Sigmoid colon (tissue), 7 donors: ENCODE data around the gene MYCBPAP. TPM values are rescaled to one million over a fixed set of nuclear protein-coding genes. Genes with fewer than 3 reads are reported as not detected.

Experiments
- DNase-seq: peaks from one replicate; pipeline ENCODE4 v3.0.0-alpha.2; 2019
- H3K27ac ChIP-seq, 4 donors: fragments of 200-600 bp; sonication (generic); one replicate each; pipeline ENCODE4 v1.5.1; 2016 to 2019; ENCODE audit warnings: mild to moderate bottlenecking in 1 of 4
- H3K27me3 ChIP-seq, 3 donors: fragments of 200-600 bp; sonication (generic); one replicate each; pipeline ENCODE4 v1.5.1; 2019; ENCODE audit warnings: mild to moderate bottlenecking in 1 of 3
- H3K36me3 ChIP-seq, 4 donors: fragments of 200-600 bp; sonication (generic); one replicate each; pipeline ENCODE4 v1.5.1; 2016 to 2019
- H3K4me1 ChIP-seq, 4 donors: fragments of 200-600 bp; sonication (generic); one replicate each; pipeline ENCODE4 v1.5.1; 2017 to 2019
- H3K4me3 ChIP-seq, 4 donors: fragments of 200-600 bp; sonication (generic); one replicate each; pipeline ENCODE4 v1.5.1; 2017 to 2019; ENCODE audit warnings: mild to moderate bottlenecking in 2 of 4, moderate library complexity in 1 of 4
- H3K9me3 ChIP-seq, 4 donors: fragments of 200-600 bp in 3 of 4; sonication (generic) in 3 of 4; one replicate each; pipeline versions ENCODE4 v1.5.1 to v1.6.1; 2013 to 2019
- EP300 ChIP-seq, 4 donors: sonication (generic); formaldehyde crosslinking; IDR thresholded peaks; one replicate each; pipeline ENCODE4 v1.6.1; 2017; ENCODE audit warnings: antibody characterized with exemption in 4 of 4
- POLR2A ChIP-seq, 2 donors: fragments of 450-650 bp; IDR thresholded peaks; one replicate each; pipeline ENCODE4 v1.6.1; 2016; ENCODE audit warnings: antibody characterized with exemption in 2 of 2, mild to moderate bottlenecking in 2 of 2, moderate library complexity in 2 of 2
- POLR2AphosphoS5 ChIP-seq, 4 donors: sonication (generic); formaldehyde crosslinking; IDR thresholded peaks; one replicate each; pipeline ENCODE4 v1.6.1; 2017; ENCODE audit warnings: antibody characterized with exemption in 4 of 4
- WGBS, 2 donors: extraction: QIAGEN DNeasy Blood & Tissue Kit; methylation state at CpG; one replicate each; pipeline ENCODE4 v1.1.7; 2013; 5-methylcytosine and 5-hydroxymethylcytosine counted together
- intact Hi-C: fragments of 100-400 bp; cut with DNase I; formaldehyde crosslinking; loops from one replicate; pipeline ENCODE4 v1.15.1; 2023
- polyA plus RNA-seq, 3 donors: library from polyadenylated mRNA; stranded (reverse); fragments of 200-250 nt; gene quantifications; one replicate each; pipeline ENCODE4 v1.2.3, GENCODE V29; 2013
- total RNA-seq, 4 donors: library from RNA; depleted of rRNA; stranded (reverse); fragments of >200 nt; gene quantifications; one replicate each; pipeline ENCODE4 v1.1.0, GENCODE V29; 2016
- TF ChIP-seq, protein P1 (sequence below), 4 experiments: fragments of 450-650 bp in 3 of 4; fragments of 200-600 bp in 1 of 4; IDR thresholded peaks; one replicate each; pipeline ENCODE4 v1.5.1; 2016 to 2019; ENCODE audit warnings: antibody characterized with exemption in 4 of 4, mild to moderate bottlenecking in 3 of 4, moderate library complexity in 2 of 4
- donor health status: healthy with polysubstance abuse.
- donor health status: Bipolar disorder and iron deficiency.
- donor health status: healthy.

MYCBPAP gene
- total and polyA plus RNA-seq, 7 donors, result 0.23 to 2.5 (median 1.7) TPM; not detected in 1

DNA sequence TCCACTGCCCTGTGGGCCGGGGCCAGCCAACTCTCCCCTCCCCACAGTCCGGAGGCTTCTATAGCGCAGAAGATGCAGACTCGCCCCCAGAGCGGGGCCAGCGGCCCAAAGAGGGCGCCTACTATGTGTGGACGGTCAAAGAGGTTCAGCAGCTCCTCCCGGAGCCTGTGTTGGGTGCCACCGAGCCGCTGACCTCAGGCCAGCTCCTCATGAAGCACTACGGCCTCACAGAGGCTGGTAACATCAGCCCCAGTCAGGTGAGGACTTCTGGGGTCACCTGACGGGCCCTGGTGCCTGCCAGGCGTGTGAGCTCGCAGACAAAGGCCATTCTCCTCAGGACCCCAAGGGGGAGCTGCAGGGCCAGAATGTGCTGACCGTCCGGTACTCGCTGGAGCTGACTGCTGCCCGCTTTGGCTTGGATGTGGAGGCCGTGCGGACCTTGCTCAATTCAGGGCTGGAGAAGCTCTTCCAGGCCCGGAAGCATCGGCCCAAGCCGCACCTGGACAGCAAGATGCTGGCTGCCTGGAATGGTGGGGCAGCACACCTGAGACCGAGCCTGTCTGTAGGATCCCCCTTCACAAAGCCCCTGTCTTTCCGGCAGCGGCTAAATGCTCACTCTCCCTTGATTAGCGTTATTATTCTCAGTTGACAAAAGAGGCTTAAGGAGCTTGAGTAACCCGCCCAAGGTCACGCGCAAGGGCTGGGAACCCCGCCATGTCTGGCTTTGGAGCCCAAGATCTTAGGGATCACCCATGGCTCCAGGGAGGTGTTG, 42.6 kb downstream of the MYCBPAP start:
- Histone ChIP-seq H3K4me1 (peaks cover 0 to 26% (median 15%) of the 10 kb centered on the region in 4 donors), H3K36me3 (peaks cover 0 to 43% (median 14%) of the 10 kb centered on the region in 4 donors), H3K4me3 (no peak overlapping the region), H3K27ac (peak overlapping the region in 1 of 4 donors; percentile 40), H3K9me3 (no peaks in the 10 kb centered on the region), H3K27me3 (no peaks in the 10 kb centered on the region)
- DNase-seq, result peak; percentile 95
- TF ChIP-seq, protein P1, sequence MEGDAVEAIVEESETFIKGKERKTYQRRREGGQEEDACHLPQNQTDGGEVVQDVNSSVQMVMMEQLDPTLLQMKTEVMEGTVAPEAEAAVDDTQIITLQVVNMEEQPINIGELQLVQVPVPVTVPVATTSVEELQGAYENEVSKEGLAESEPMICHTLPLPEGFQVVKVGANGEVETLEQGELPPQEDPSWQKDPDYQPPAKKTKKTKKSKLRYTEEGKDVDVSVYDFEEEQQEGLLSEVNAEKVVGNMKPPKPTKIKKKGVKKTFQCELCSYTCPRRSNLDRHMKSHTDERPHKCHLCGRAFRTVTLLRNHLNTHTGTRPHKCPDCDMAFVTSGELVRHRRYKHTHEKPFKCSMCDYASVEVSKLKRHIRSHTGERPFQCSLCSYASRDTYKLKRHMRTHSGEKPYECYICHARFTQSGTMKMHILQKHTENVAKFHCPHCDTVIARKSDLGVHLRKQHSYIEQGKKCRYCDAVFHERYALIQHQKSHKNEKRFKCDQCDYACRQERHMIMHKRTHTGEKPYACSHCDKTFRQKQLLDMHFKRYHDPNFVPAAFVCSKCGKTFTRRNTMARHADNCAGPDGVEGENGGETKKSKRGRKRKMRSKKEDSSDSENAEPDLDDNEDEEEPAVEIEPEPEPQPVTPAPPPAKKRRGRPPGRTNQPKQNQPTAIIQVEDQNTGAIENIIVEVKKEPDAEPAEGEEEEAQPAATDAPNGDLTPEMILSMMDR (IDR thresholded peaks at IDR 0.05), result peak; percentile 43 to 83 (median 78)
- TF ChIP-seq POLR2A (IDR thresholded peaks at IDR 0.05) (no peak), EP300 (IDR thresholded peaks at IDR 0.05) (no peak), POLR2AphosphoS5 (IDR thresholded peaks at IDR 0.05) (peak in 2 of 4 donors; percentile 29)
- WGBS, 2 donors, result 61 to 77% methylated on average over 32 of the region's 32 CpGs
- intact Hi-C loops, result no loop called here

DNA sequence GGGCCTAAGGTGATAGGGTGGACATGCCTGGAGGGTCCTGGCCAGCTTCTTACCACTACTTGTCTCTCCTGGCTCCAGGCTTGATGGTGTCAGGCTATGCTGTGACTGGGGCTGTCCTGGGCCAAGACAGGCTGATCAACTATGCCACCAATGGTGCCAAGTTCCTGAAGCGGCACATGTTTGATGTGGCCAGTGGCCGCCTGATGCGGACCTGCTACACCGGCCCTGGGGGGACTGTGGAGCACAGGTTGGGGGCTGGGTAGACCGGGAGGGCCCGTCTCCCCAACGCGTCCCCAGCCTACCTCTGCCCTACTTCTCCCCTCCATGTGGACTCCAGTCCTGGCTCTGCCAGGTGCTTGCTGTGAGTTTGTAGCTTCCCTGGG, 43.2 kb downstream of the MYCBPAP start:
- peaks cover 0 to 26% (median 15%) of the 10 kb centered on the region in 4 donors for H3K4me1 ChIP-seq
- no peaks in the 10 kb centered on the region for H3K9me3 ChIP-seq
- no peak for TF ChIP-seq POLR2A (IDR thresholded peaks at IDR 0.05)
- TF ChIP-seq, protein P1 (IDR thresholded peaks at IDR 0.05), result no peak
- no peak for TF ChIP-seq POLR2AphosphoS5 (IDR thresholded peaks at IDR 0.05)
- no peak for TF ChIP-seq EP300 (IDR thresholded peaks at IDR 0.05)
- H3K27me3 ChIP-seq, result no peaks in the 10 kb centered on the region
- intact Hi-C loops, result no loop called here
- no peak for DNase-seq
- H3K36me3 ChIP-seq, result peaks cover 0 to 49% (median 14%) of the 10 kb centered on the region in 4 donors
- no peak overlapping the region for H3K4me3 ChIP-seq
- WGBS, 2 donors, result 94 to 96% methylated on average over 8 of the region's 8 CpGs
- H3K27ac ChIP-seq, result no peak overlapping the region

DNA sequence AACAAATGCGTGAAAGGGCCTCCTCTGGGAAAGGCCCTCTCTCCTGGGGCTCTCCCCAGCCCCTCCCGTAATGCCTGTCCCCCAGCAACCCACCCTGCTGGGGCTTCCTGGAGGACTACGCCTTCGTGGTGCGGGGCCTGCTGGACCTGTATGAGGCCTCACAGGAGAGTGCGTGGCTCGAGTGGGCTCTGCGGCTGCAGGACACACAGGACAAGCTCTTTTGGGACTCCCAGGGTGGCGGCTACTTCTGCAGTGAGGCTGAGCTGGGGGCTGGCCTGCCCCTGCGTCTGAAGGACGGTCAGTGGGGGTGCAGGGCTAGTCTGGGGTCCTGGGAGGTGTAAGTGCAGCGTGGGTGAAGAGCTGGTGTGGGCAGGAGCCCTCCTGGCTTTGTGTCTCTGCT, 43.6 kb downstream of the MYCBPAP start:
- Histone ChIP-seq H3K4me1 (peaks cover 0 to 22% (median 15%) of the 10 kb centered on the region in 4 donors), H3K27ac (no peak overlapping the region), H3K4me3 (no peak overlapping the region), H3K9me3 (no peaks in the 10 kb centered on the region), H3K36me3 (peaks cover 0 to 51% (median 14%) of the 10 kb centered on the region in 4 donors), H3K27me3 (no peaks in the 10 kb centered on the region)
- intact Hi-C loops, result no loop called here
- WGBS, 2 donors, result 93 to 95% methylated on average over 12 of the region's 12 CpGs
- TF ChIP-seq EP300 (IDR thresholded peaks at IDR 0.05), result no peak
- no peak for TF ChIP-seq POLR2AphosphoS5 (IDR thresholded peaks at IDR 0.05)
- TF ChIP-seq, protein P1 (IDR thresholded peaks at IDR 0.05), result no peak
- TF ChIP-seq POLR2A (IDR thresholded peaks at IDR 0.05), result no peak
- DNase-seq, result no peak

DNA sequence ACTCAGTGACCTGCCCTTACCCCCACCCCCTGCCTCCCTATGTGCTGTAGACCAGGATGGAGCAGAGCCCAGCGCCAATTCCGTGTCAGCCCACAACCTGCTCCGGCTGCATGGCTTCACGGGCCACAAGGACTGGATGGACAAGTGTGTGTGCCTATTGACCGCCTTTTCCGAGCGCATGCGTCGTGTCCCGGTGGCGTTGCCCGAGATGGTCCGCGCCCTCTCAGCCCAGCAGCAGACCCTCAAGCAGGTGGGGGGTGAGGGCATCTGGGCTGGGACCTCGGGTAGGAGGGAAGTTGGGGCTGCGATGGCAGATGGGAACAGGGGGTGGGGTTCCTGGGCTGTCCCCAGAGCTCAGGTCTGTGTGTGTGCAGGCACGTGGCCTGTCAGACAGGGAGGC, 46.0 kb downstream of the MYCBPAP start:
- H3K27me3 ChIP-seq, result peaks cover 4 to 14% (median 6%) of the 10 kb centered on the region in 3 donors
- H3K9me3 ChIP-seq, result no peaks in the 10 kb centered on the region
- H3K4me1 ChIP-seq, result peaks cover 0 to 16% (median 11%) of the 10 kb centered on the region in 4 donors
- no peak for DNase-seq
- intact Hi-C loops, result no loop called here
- no peak overlapping the region for H3K4me3 ChIP-seq
- no peak overlapping the region for H3K27ac ChIP-seq
- TF ChIP-seq POLR2AphosphoS5 (IDR thresholded peaks at IDR 0.05) (no peak), POLR2A (IDR thresholded peaks at IDR 0.05) (no peak), EP300 (IDR thresholded peaks at IDR 0.05) (no peak)
- TF ChIP-seq, protein P1 (IDR thresholded peaks at IDR 0.05), result no peak
- WGBS, 2 donors, result 93 to 94% methylated on average over 17 of the region's 17 CpGs
- H3K36me3 ChIP-seq, result peaks cover 0 to 50% (median 10%) of the 10 kb centered on the region in 4 donors
